HEK293 (cell line): ENCODE results near the gene TMEM222.

Experiments
- CTCF ChIA-PET: fragments of 350-600 bp; formaldehyde crosslinking; extraction: SDS; loops from one replicate; lab custom pipeline; 2021; ENCODE audit warnings: antibody characterized with exemption; lab: Yijun Ruan, JAX
- POLR2A ChIA-PET: fragments of 300-600 bp; formaldehyde crosslinking; extraction: SDS; loops from one replicate; lab custom pipeline; 2020; ENCODE audit warnings: antibody characterized with exemption, inconsistent platforms; lab: Yijun Ruan, JAX
- H3K27ac ChIP-seq: fragments of 200-500 bp; sonication (Bioruptor generic); 2 replicates; pipeline ENCODE4 v1.5.1; 2014; ENCODE audit warnings: low read depth, low read length, control low read depth, inconsistent platforms; ENCODE audit errors: extremely low read depth
- H3K36me3 ChIP-seq, 2 experiments: fragments of 200-500 bp in 1 of 2; sonication (Bioruptor generic) in 1 of 2; 1 replicate in 1 of 2; 2 replicates in 1 of 2; pipeline ENCODE4 v1.5.1; 2014 to 2017; ENCODE audit warnings: inconsistent platforms in 2 of 2, low read length in 2 of 2; ENCODE audit not compliant: control insufficient read depth in 2 of 2, insufficient read depth in 1 of 2
- H3K4me1 ChIP-seq: fragments of 200-500 bp; sonication (Bioruptor generic); 2 replicates; pipeline ENCODE4 v1.5.1; 2014; ENCODE audit warnings: mild to moderate bottlenecking, low read length, inconsistent platforms; ENCODE audit not compliant: control insufficient read depth, insufficient read depth
- H3K4me3 ChIP-seq: 2 replicates; pipeline ENCODE4 v1.5.1; 2011; ENCODE audit warnings: low read depth, mild to moderate bottlenecking, control low read depth, low read length, moderate library complexity
- H3K9me3 ChIP-seq: fragments of 200-500 bp; sonication (Bioruptor generic); 2 replicates; pipeline ENCODE4 v1.5.1; 2014; ENCODE audit warnings: low read depth, low read length, inconsistent platforms; ENCODE audit not compliant: control insufficient read depth, insufficient read depth
- EGR2 ChIP-seq: fragments of 450-650 bp; formaldehyde crosslinking; IDR thresholded peaks from 2 replicates; pipeline ENCODE4 v1.5.1; 2016; ENCODE audit warnings: low read depth, missing biosample characterization, missing genetic modification characterization
- HOXD13 ChIP-seq: sonication (generic); formaldehyde crosslinking; IDR thresholded peaks from 2 replicates; pipeline ENCODE4 v1.8.0; 2022; ENCODE audit warnings: missing genetic modification reagents, borderline replicate concordance
- KLF8 ChIP-seq: fragments of 450-650 bp; formaldehyde crosslinking; IDR thresholded peaks from 2 replicates; pipeline ENCODE4 v1.5.1; 2016; ENCODE audit warnings: missing biosample characterization, missing genetic modification characterization
- RBAK ChIP-seq: fragments of 450-650 bp; formaldehyde crosslinking; IDR thresholded peaks from 2 replicates; pipeline ENCODE4 v1.5.1; 2016; ENCODE audit warnings: missing biosample characterization, missing genetic modification characterization
- ZBTB17 ChIP-seq: fragments of 450-650 bp; formaldehyde crosslinking; IDR thresholded peaks from 2 replicates; pipeline ENCODE4 v1.5.1; 2016; ENCODE audit warnings: missing biosample characterization, missing genetic modification characterization
- ZEB2 ChIP-seq: fragments of 450-650 bp; formaldehyde crosslinking; IDR thresholded peaks from 2 replicates; pipeline ENCODE4 v1.5.1; 2016; ENCODE audit warnings: missing biosample characterization, missing genetic modification characterization
- ZFHX2 ChIP-seq: fragments of 450-650 bp; formaldehyde crosslinking; conservative IDR thresholded peaks from 2 replicates; pipeline ENCODE4 v1.5.1; 2016; ENCODE audit warnings: missing biosample characterization, missing genetic modification characterization
- ZFP41 ChIP-seq: fragments of 450-650 bp; formaldehyde crosslinking; IDR thresholded peaks from 2 replicates; pipeline ENCODE4 v1.5.1; 2016; ENCODE audit warnings: missing biosample characterization, missing genetic modification characterization, borderline replicate concordance
- ZIC2 ChIP-seq: fragments of 450-650 bp; formaldehyde crosslinking; IDR thresholded peaks from 2 replicates; pipeline ENCODE4 v1.5.1; 2016; ENCODE audit warnings: missing biosample characterization, missing genetic modification characterization
- ZNF133 ChIP-seq: fragments of 450-650 bp; formaldehyde crosslinking; IDR thresholded peaks from 2 replicates; pipeline ENCODE4 v1.5.1; 2016; ENCODE audit warnings: missing biosample characterization, missing genetic modification characterization
- ZNF157 ChIP-seq: fragments of 450-650 bp; formaldehyde crosslinking; IDR thresholded peaks from 2 replicates; pipeline ENCODE4 v1.5.1; 2016; ENCODE audit warnings: missing biosample characterization, missing genetic modification characterization
- ZNF202 ChIP-seq: fragments of 450-650 bp; formaldehyde crosslinking; IDR thresholded peaks from 2 replicates; pipeline ENCODE4 v1.5.1; 2016; ENCODE audit warnings: missing biosample characterization, missing genetic modification characterization, borderline replicate concordance
- ZNF211 ChIP-seq: fragments of 450-650 bp; formaldehyde crosslinking; IDR thresholded peaks from 2 replicates; pipeline ENCODE4 v1.5.1; 2016; ENCODE audit warnings: low read depth, missing biosample characterization, missing genetic modification characterization
- ZNF23 ChIP-seq: fragments of 450-650 bp; formaldehyde crosslinking; IDR thresholded peaks from 2 replicates; pipeline ENCODE4 v1.5.1; 2016; ENCODE audit warnings: missing biosample characterization, missing genetic modification characterization, borderline replicate concordance
- ZNF239 ChIP-seq: fragments of 450-650 bp; formaldehyde crosslinking; IDR thresholded peaks from 2 replicates; pipeline ENCODE4 v1.5.1; 2016; ENCODE audit warnings: missing biosample characterization, missing genetic modification characterization
- ZNF248 ChIP-seq: fragments of 450-650 bp; formaldehyde crosslinking; IDR thresholded peaks from 2 replicates; pipeline ENCODE4 v1.5.1; 2017; ENCODE audit warnings: missing biosample characterization, missing genetic modification characterization
- ZNF292 ChIP-seq: fragments of 450-650 bp; formaldehyde crosslinking; IDR thresholded peaks from 2 replicates; pipeline ENCODE4 v1.5.1; 2016; ENCODE audit warnings: low read depth, missing biosample characterization, missing genetic modification characterization, borderline replicate concordance
- ZNF433 ChIP-seq: fragments of 450-650 bp; formaldehyde crosslinking; IDR thresholded peaks from 2 replicates; pipeline ENCODE4 v1.5.1; 2016; ENCODE audit warnings: missing biosample characterization, missing genetic modification characterization, low read depth
- ZNF654 ChIP-seq: fragments of 450-650 bp; formaldehyde crosslinking; IDR thresholded peaks from 2 replicates; pipeline ENCODE4 v1.5.1; 2016; ENCODE audit warnings: low read depth, missing biosample characterization, missing genetic modification characterization
- ZNF658 ChIP-seq: fragments of 450-650 bp; formaldehyde crosslinking; IDR thresholded peaks from 2 replicates; pipeline ENCODE4; 2016; ENCODE audit warnings: missing biosample characterization, missing genetic modification characterization
- ZNF707 ChIP-seq: fragments of 450-650 bp; formaldehyde crosslinking; IDR thresholded peaks from 2 replicates; pipeline ENCODE4 v1.5.1; 2016; ENCODE audit warnings: missing biosample characterization, missing genetic modification characterization
- TF ChIP-seq, protein P1 (sequence below): fragments of 450-650 bp; IDR thresholded peaks from 2 replicates; pipeline ENCODE4 v1.5.1; 2018; ENCODE audit warnings: missing biosample characterization, missing genetic modification characterization
- TF ChIP-seq, protein P2 (sequence below): fragments of 450-650 bp; formaldehyde crosslinking; optimal IDR thresholded peaks from 2 replicates; pipeline ENCODE3; 2016; ENCODE audit warnings: missing biosample characterization, mild to moderate bottlenecking, missing genetic modification characterization
- TF ChIP-seq, protein P3 (sequence below): fragments of 450-650 bp; formaldehyde crosslinking; IDR thresholded peaks from 2 replicates; pipeline ENCODE4 v1.5.1; 2016; ENCODE audit warnings: missing biosample characterization, missing genetic modification characterization

TMEM222 gene

DNA sequence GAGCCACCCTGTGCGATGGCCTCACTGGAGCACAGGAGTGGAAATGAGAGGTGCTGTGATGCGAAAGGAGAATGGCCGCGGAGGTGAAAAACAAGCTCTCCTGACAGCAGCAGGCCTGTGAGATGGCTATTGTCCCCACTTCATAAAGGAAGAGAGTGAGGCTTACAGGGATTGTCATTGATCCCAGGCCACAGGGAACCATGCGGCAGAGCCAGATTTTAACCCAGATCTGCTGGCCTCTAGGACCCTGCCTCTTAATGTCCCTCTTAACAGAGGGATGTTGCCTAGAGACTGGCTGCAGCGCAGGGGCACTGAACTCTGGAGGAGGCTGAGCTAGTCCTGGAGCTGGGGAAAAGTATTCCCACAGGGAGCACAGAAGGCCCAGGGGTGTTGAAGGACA lies 16.8 kb downstream of the TMEM222 start:
- Histone ChIP-seq H3K4me3 (no peak overlapping the region), H3K36me3 (peaks cover 6 to 36% of the 10 kb centered on the region in 2 experiments; a peak in 1 of 3 replicates), H3K4me1 (peaks cover 3% of the 10 kb centered on the region; the same call in 1 of the 2 replicates), H3K9me3 (no peaks in the 10 kb centered on the region), H3K27ac (no peak overlapping the region)
- CTCF ChIA-PET, result interaction anchor here (0.7 to 4.6 kb wide), 5 partner anchors 19 to 62 kb away, joined by 3 to 27 read pairs (median 4); no protein-coding TSS in a partner anchor
- TF ChIP-seq ZBTB17 (tag by site-specific recombination), result no peak
- TF ChIP-seq ZNF23 (tag by site-specific recombination), result no peak
- TF ChIP-seq, protein P1, sequence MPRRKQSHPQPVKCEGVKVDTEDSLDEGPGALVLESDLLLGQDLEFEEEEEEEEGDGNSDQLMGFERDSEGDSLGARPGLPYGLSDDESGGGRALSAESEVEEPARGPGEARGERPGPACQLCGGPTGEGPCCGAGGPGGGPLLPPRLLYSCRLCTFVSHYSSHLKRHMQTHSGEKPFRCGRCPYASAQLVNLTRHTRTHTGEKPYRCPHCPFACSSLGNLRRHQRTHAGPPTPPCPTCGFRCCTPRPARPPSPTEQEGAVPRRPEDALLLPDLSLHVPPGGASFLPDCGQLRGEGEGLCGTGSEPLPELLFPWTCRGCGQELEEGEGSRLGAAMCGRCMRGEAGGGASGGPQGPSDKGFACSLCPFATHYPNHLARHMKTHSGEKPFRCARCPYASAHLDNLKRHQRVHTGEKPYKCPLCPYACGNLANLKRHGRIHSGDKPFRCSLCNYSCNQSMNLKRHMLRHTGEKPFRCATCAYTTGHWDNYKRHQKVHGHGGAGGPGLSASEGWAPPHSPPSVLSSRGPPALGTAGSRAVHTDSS (tag by site-specific recombination), result no peak
- no peak for TF ChIP-seq ZNF654
- TF ChIP-seq ZNF707, result no peak
- no peak for TF ChIP-seq ZNF157 (tag by site-specific recombination)
- no peak for TF ChIP-seq ZNF433 (tag by site-specific recombination)
- TF ChIP-seq ZNF211, result no peak
- POLR2A ChIA-PET, result interaction anchor here (1.6 to 2.7 kb wide), 2 partner anchors 11 to 28 kb away, joined by 5 to 7 read pairs; partner anchors contain the start of gene MAP3K6

DNA sequence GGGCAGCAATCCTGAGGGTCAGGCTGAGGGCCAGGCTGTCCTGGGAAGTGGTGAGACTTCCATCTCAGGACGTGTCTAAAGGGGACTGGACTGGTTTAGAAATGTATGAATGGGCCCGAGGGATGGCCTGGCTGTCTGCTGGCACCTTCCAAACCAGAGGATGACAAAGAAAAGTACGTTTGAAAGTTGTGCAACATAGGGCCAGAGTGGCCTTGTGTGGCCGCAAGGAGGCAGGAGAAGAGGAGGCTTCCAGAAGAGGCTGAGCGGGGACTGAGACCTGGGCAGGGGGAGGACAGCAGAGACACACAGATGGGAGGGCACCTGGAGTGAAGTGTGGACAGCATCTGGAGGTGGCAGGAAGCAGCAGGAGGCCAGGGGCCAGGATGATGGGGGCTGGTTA lies 17.2 kb downstream of the TMEM222 start:
- peak; percentile 38; the same call in 1 of the 2 replicates for TF ChIP-seq ZIC2 (tag by site-specific recombination)
- TF ChIP-seq KLF8, result no peak
- TF ChIP-seq, protein P2, sequence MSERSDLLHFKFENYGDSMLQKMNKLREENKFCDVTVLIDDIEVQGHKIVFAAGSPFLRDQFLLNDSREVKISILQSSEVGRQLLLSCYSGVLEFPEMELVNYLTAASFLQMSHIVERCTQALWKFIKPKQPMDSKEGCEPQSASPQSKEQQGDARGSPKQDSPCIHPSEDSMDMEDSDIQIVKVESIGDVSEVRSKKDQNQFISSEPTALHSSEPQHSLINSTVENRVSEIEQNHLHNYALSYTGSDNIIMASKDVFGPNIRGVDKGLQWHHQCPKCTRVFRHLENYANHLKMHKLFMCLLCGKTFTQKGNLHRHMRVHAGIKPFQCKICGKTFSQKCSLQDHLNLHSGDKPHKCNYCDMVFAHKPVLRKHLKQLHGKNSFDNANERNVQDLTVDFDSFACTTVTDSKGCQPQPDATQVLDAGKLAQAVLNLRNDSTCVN, result no peak
- TF ChIP-seq ZNF202, result no peak
- TF ChIP-seq HOXD13 (CRISPR knock-in tag), result no peak
- TF ChIP-seq ZBTB17 (tag by site-specific recombination), result no peak
- TF ChIP-seq RBAK (tag by site-specific recombination), result no peak
- 0 out of 2 replicates have a peak, but pooled peaks have one; percentile 14 for TF ChIP-seq ZEB2 (tag by site-specific recombination)
- no peak for TF ChIP-seq ZNF658 (tag by site-specific recombination)
- TF ChIP-seq ZNF248, result no peak
- peak; percentile 30; the same call in 1 of the 2 replicates for TF ChIP-seq ZFHX2 (tag by site-specific recombination)
- no peak for TF ChIP-seq ZNF133 (tag by site-specific recombination)
- TF ChIP-seq ZNF239 (tag by site-specific recombination), result no peak
- TF ChIP-seq ZNF292 (tag by site-specific recombination), result no peak
- TF ChIP-seq EGR2, result 0 out of 2 replicates have a peak, but pooled peaks have one; percentile 43
- TF ChIP-seq, protein P3, sequence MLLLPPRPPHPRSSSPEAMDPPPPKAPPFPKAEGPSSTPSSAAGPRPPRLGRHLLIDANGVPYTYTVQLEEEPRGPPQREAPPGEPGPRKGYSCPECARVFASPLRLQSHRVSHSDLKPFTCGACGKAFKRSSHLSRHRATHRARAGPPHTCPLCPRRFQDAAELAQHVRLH (tag by site-specific recombination), result no peak
- TF ChIP-seq ZFP41 (tag by site-specific recombination), result no peak
- Histone ChIP-seq H3K4me1 (peaks cover 3% of the 10 kb centered on the region; the same call in 1 of the 2 replicates), H3K27ac (no peak overlapping the region), H3K36me3 (peaks cover 3 to 31% of the 10 kb centered on the region in 2 experiments; a peak in 1 of 3 replicates), H3K4me3 (no peak overlapping the region), H3K9me3 (no peaks in the 10 kb centered on the region)
- CTCF ChIA-PET, result interaction anchor here (0.7 to 4.6 kb wide), 5 partner anchors 19 to 62 kb away, joined by 3 to 27 read pairs (median 4); no protein-coding TSS in a partner anchor
- POLR2A ChIA-PET, result interaction anchor here (1.6 to 2.7 kb wide), 2 partner anchors 10 to 28 kb away, joined by 5 to 7 read pairs; partner anchors contain the start of gene MAP3K6
